ENCODE data around the gene ACY1. TPM values are rescaled to one million over a fixed set of nuclear protein-coding genes. Genes with fewer than 3 reads are reported as not detected.

The ACY1 gene
- total and polyA plus RNA-seq, 4 experiments from 2014 or later, result 7.7 to 14.9 (median 9.9) TPM

DNA sequence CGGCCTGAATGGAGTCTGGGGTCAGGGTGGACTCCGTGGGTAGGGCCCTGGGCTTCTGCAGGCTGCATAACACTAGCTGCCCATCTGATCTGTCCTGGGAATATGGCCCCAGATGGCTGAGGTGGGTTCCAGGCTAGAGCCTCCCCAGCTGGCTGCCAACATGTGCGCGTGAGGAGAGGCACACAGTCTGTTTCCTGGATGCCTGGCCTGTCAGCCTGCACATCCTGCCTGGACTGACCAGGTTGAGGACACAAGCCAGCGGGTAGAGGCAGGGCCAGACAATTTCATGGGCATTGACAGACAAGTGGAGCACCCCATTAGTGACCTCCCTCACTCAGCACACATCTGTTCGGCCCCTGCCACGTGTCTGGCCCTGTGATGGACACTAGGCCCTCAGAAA is 42.1 kb downstream of the ACY1 start:
- Mint-ChIP-seq H3K4me1 (peaks cover 3 to 21% (median 7%) of the 10 kb centered on the region in 4 donors), H3K36me3 (no peaks in the 10 kb centered on the region), H3K27ac (peak overlapping the region in 3 of 7 donors; percentile 13 to 56 (median 35)), H3K4me3 (no peak overlapping the region), H3K27me3 (no peaks in the 10 kb centered on the region), H3K9me3 (no peaks in the 10 kb centered on the region)
- POLR2A ChIA-PET (ENCODE audit: partially characterized antibody), result no interaction called here
- CTCF ChIA-PET (ENCODE audit: partially characterized antibody), result no interaction called here
- no peak overlapping the region for H3K27ac ChIP-seq (ENCODE audit: low read depth, low read length)
- no peaks in the 10 kb centered on the region for H3K36me3 ChIP-seq (ENCODE audit: insufficient read depth, low read length)
- peaks cover 5% of the 10 kb centered on the region for H3K4me1 ChIP-seq (ENCODE audit: insufficient read depth, low read length)
- no peaks in the 10 kb centered on the region for H3K27me3 ChIP-seq (ENCODE audit: insufficient read depth, low read length)
- H3K4me3 ChIP-seq (ENCODE audit: low read length in 2 of 2), result no peak overlapping the region
- no peaks in the 10 kb centered on the region for H3K9me3 ChIP-seq (ENCODE audit: control insufficient read depth in 1 of 2, low read length in 2 of 2)
- intact Hi-C loops (cut with micrococcal nuclease), result no loop called here
- no peak for DNase-seq

DNA sequence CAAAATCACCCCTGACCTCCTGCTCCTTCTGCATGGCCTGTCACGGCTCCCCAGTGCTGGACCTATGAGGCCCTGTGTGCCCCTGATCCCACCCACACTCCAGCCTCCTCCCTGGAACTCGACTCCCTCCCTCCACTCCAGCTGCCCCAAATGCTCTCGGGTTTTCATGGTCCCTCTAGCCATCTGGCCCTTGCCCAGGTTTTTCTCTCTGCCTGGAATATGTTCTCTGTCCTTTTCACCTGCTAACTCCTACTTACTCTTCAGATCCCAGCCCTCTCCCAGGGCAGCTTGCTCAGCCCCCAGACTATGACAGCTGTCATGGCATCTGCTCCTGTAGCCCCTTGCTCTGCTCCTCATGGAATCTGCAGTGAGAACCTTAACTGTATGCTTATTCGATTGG is 42.7 kb downstream of the ACY1 start:
- Histone ChIP-seq H3K27ac (ENCODE audit: low read depth, low read length) (no peak overlapping the region), H3K9me3 (ENCODE audit: control insufficient read depth in 1 of 2, low read length in 2 of 2) (no peaks in the 10 kb centered on the region), H3K36me3 (ENCODE audit: insufficient read depth, low read length) (no peaks in the 10 kb centered on the region), H3K27me3 (ENCODE audit: insufficient read depth, low read length) (no peaks in the 10 kb centered on the region), H3K4me3 (ENCODE audit: low read length in 2 of 2) (no peak overlapping the region), H3K4me1 (ENCODE audit: insufficient read depth, low read length) (peaks cover 5% of the 10 kb centered on the region)
- CTCF ChIA-PET (ENCODE audit: partially characterized antibody), result no interaction called here
- Mint-ChIP-seq H3K36me3 (no peaks in the 10 kb centered on the region), H3K4me1 (peaks cover 3 to 21% (median 7%) of the 10 kb centered on the region in 4 donors), H3K9me3 (no peaks in the 10 kb centered on the region), H3K27me3 (no peaks in the 10 kb centered on the region), H3K27ac (peak overlapping the region in 3 of 7 donors; percentile 53 to 61 (median 57)), H3K4me3 (no peak overlapping the region)
- intact Hi-C loops (cut with micrococcal nuclease), result no loop called here
- no peak for DNase-seq
- POLR2A ChIA-PET (ENCODE audit: partially characterized antibody), result no interaction called here

DNA sequence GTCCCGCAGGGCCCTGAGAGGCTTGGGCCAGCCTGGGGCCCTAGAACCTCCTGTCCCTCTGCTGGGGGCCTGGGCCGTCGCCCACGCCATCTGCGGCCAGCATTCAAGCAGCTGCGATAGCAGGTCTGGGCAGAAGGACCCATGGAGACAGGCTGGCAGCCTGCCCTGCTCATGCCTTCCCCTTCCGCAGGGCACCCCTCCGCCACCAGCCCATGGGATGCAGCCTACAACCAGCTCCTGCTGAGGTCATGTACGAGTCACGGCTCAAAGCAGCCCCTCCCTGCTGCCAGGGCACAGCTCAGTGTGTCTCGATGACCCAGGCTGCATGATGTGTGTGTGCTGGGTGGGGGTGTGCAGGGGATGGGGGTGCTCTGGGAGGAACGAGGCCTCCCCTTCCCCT is 45.2 kb downstream of the ACY1 start:
- intact Hi-C loops (cut with micrococcal nuclease), result no loop called here
- Mint-ChIP-seq H3K9me3 (no peaks in the 10 kb centered on the region), H3K4me1 (peaks cover 3 to 16% (median 6%) of the 10 kb centered on the region in 4 donors), H3K27me3 (no peaks in the 10 kb centered on the region), H3K4me3 (no peak overlapping the region), H3K36me3 (no peaks in the 10 kb centered on the region), H3K27ac (no peak overlapping the region)
- Histone ChIP-seq H3K36me3 (ENCODE audit: insufficient read depth, low read length) (no peaks in the 10 kb centered on the region), H3K4me1 (ENCODE audit: insufficient read depth, low read length) (peaks cover 5% of the 10 kb centered on the region), H3K9me3 (ENCODE audit: control insufficient read depth in 1 of 2, low read length in 2 of 2) (no peaks in the 10 kb centered on the region), H3K4me3 (ENCODE audit: low read length in 2 of 2) (no peak overlapping the region), H3K27ac (ENCODE audit: low read depth, low read length) (no peak overlapping the region), H3K27me3 (ENCODE audit: insufficient read depth, low read length) (no peaks in the 10 kb centered on the region)
- POLR2A ChIA-PET (ENCODE audit: partially characterized antibody), result interaction anchor here (1.5 kb wide), 1 partner anchor 28 kb away, joined by 3 read pairs; the partner anchor contains the start of gene DUSP7
- DNase-seq, result no peak
- CTCF ChIA-PET (ENCODE audit: partially characterized antibody), result interaction anchor here (1.7 kb wide), 1 partner anchor 27 kb away, joined by 6 read pairs; no protein-coding TSS in a partner anchor

DNA sequence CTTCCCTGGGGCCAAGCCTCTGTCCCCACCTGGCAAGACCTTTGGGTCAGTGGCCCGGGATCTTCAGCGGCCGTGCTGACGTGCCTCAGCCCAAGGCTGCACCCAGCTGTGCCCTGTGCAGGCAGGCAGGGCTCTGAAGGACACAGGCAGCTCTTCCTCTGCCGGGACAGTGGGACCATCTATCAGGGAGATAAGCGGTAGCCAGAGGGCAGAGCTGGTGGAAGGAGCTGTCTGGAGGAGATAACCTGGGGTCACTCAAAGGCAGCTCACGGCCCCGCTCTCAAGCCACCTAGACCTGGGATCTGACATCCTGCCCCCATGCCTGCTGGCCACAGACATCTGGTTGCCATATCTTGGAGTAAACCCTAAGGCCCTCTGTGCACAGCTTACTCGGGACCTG is 45.7 kb downstream of the ACY1 start:
- Mint-ChIP-seq H3K27me3 (no peaks in the 10 kb centered on the region), H3K9me3 (no peaks in the 10 kb centered on the region), H3K36me3 (no peaks in the 10 kb centered on the region), H3K4me3 (no peak overlapping the region), H3K4me1 (peaks cover 3 to 16% (median 6%) of the 10 kb centered on the region in 4 donors), H3K27ac (no peak overlapping the region)
- no peaks in the 10 kb centered on the region for H3K36me3 ChIP-seq (ENCODE audit: insufficient read depth, low read length)
- intact Hi-C loops (cut with micrococcal nuclease), result no loop called here
- CTCF ChIA-PET (ENCODE audit: partially characterized antibody), result interaction anchor here (1.7 kb wide), 1 partner anchor 28 kb away, joined by 6 read pairs; no protein-coding TSS in a partner anchor
- peaks cover 2% of the 10 kb centered on the region for H3K4me1 ChIP-seq (ENCODE audit: insufficient read depth, low read length)
- POLR2A ChIA-PET (ENCODE audit: partially characterized antibody), result interaction anchor here (1.5 kb wide), 1 partner anchor 27 kb away, joined by 3 read pairs; the partner anchor contains the start of gene DUSP7
- H3K4me3 ChIP-seq (ENCODE audit: low read length in 2 of 2), result no peak overlapping the region
- no peaks in the 10 kb centered on the region for H3K9me3 ChIP-seq (ENCODE audit: control insufficient read depth in 1 of 2, low read length in 2 of 2)
- no peak for DNase-seq
- no peak overlapping the region for H3K27ac ChIP-seq (ENCODE audit: low read depth, low read length)
- H3K27me3 ChIP-seq (ENCODE audit: insufficient read depth, low read length), result no peaks in the 10 kb centered on the region

DNA sequence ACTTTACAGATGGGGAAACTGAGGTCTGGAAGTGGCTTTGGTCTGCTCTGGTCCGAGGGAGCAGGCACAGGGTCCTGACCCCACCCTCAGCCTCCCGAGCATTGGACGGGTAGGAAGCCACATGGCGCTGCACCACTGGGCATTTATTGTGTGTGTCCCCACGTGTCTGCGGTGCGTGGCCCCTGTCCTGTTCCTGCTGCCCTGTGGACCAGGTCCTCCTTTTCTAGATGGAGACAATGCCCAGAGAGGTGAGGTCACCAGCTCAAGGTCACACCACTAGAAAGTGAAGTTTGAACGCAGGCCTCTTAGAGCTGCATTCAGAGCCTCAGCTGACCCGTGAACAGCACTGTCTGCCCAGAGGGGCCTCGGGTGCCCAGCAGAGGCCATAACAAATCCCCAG is 46.2 kb downstream of the ACY1 start:
- Mint-ChIP-seq H3K36me3 (no peaks in the 10 kb centered on the region), H3K27me3 (no peaks in the 10 kb centered on the region), H3K9me3 (no peaks in the 10 kb centered on the region), H3K4me3 (no peak overlapping the region), H3K4me1 (peaks cover 0 to 16% (median 4%) of the 10 kb centered on the region in 4 donors), H3K27ac (no peak overlapping the region)
- CTCF ChIA-PET (ENCODE audit: partially characterized antibody), result interaction anchor here (1.7 kb wide), 1 partner anchor 28 kb away, joined by 6 read pairs; no protein-coding TSS in a partner anchor
- Histone ChIP-seq H3K36me3 (ENCODE audit: insufficient read depth, low read length) (no peaks in the 10 kb centered on the region), H3K27ac (ENCODE audit: low read depth, low read length) (no peak overlapping the region), H3K4me3 (ENCODE audit: low read length in 2 of 2) (no peak overlapping the region), H3K27me3 (ENCODE audit: insufficient read depth, low read length) (no peaks in the 10 kb centered on the region), H3K9me3 (ENCODE audit: control insufficient read depth in 1 of 2, low read length in 2 of 2) (no peaks in the 10 kb centered on the region), H3K4me1 (ENCODE audit: insufficient read depth, low read length) (no peaks in the 10 kb centered on the region)
- intact Hi-C loops (cut with micrococcal nuclease), result no loop called here
- POLR2A ChIA-PET (ENCODE audit: partially characterized antibody), result no interaction called here
- no peak for DNase-seq

DNA sequence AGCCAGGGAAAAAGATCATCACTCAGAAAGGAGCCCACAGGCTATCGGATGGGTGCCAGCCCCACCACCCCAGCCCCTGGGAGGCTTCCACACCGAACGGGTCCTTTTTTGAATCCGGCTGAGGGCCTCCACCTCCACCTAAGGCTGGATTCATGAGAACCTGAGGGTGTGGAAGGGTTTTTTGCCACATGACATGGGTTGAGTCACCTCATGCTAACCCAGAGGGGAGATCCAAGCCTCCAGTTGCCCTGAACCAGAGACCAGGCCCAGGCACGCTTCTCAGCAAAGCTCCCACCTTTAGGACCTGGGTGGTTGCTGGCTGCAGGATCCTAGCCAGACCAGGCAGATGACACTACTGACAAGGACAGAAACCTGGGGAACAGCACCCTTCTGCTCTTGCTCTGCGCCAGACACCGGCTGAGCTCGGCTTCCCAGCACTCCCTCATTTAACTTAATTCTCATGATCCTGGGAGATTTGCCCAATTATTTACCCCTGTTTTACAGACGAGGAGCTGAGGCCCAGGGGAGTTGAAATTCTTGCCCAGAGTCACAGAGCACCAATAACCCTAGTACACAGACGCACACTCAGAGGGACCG is 47.5 kb downstream of the ACY1 start:
- Mint-ChIP-seq H3K36me3 (no peaks in the 10 kb centered on the region), H3K9me3 (no peaks in the 10 kb centered on the region), H3K4me1 (peaks cover 0 to 5% (median 0%) of the 10 kb centered on the region in 4 donors), H3K27ac (peak overlapping the region in 1 of 7 donors; percentile 59), H3K4me3 (no peak overlapping the region), H3K27me3 (no peaks in the 10 kb centered on the region)
- no peak overlapping the region for H3K27ac ChIP-seq (ENCODE audit: low read depth, low read length)
- ChIA-PET POLR2A (ENCODE audit: partially characterized antibody) (interaction anchor here (1.6 kb wide), 1 partner anchor 9 kb away, joined by 3 read pairs; no protein-coding TSS in a partner anchor), CTCF (ENCODE audit: partially characterized antibody) (interaction anchor here (2.9 kb wide), 1 partner anchor 29 kb away, joined by 13 read pairs; no protein-coding TSS in a partner anchor)
- no peak overlapping the region for H3K4me3 ChIP-seq (ENCODE audit: low read length in 2 of 2)
- intact Hi-C loops (cut with micrococcal nuclease), result no loop called here
- H3K9me3 ChIP-seq (ENCODE audit: control insufficient read depth in 1 of 2, low read length in 2 of 2), result no peaks in the 10 kb centered on the region
- H3K27me3 ChIP-seq (ENCODE audit: insufficient read depth, low read length), result no peaks in the 10 kb centered on the region
- H3K36me3 ChIP-seq (ENCODE audit: insufficient read depth, low read length), result no peaks in the 10 kb centered on the region
- H3K4me1 ChIP-seq (ENCODE audit: insufficient read depth, low read length), result no peaks in the 10 kb centered on the region
- no peak for DNase-seq

DNA sequence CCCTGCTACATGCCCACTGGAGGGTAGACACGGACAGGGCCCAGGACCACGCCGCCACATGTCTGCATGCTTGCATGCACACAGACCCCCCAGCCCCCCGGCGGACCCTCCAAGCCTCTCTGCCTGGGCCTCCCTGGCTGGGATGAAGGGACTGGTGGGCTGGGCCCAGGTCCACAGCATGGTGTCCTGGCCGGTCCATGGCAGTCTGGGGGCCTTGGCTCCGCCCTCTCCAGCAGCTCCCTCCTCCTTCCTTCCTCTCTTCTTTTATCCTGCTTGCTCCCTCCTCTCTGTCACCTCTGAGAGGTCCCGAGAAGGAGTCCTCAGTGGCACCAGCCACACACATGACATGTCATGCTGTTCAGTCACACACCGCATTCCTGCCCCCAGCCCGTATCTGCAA is 48.6 kb downstream of the ACY1 start:
- Histone ChIP-seq H3K27me3 (ENCODE audit: insufficient read depth, low read length) (no peaks in the 10 kb centered on the region), H3K4me1 (ENCODE audit: insufficient read depth, low read length) (no peaks in the 10 kb centered on the region), H3K4me3 (ENCODE audit: low read length in 2 of 2) (no peak overlapping the region), H3K9me3 (ENCODE audit: control insufficient read depth in 1 of 2, low read length in 2 of 2) (no peaks in the 10 kb centered on the region), H3K27ac (ENCODE audit: low read depth, low read length) (no peak overlapping the region), H3K36me3 (ENCODE audit: insufficient read depth, low read length) (no peaks in the 10 kb centered on the region)
- no peaks in the 10 kb centered on the region for H3K9me3 Mint-ChIP-seq
- POLR2A ChIA-PET (ENCODE audit: partially characterized antibody), result no interaction called here
- no peaks in the 10 kb centered on the region for H3K4me1 Mint-ChIP-seq
- no peaks in the 10 kb centered on the region for H3K27me3 Mint-ChIP-seq
- H3K27ac Mint-ChIP-seq, result peak overlapping the region in 1 of 7 donors; percentile 68
- no peak overlapping the region for H3K4me3 Mint-ChIP-seq
- no peak for DNase-seq
- no peaks in the 10 kb centered on the region for H3K36me3 Mint-ChIP-seq
- CTCF ChIA-PET (ENCODE audit: partially characterized antibody), result interaction anchor here (2.9 kb wide), 1 partner anchor 30 kb away, joined by 13 read pairs; no protein-coding TSS in a partner anchor
- intact Hi-C loops (cut with micrococcal nuclease), result no loop called here

Data from CD4-positive, alpha-beta memory T cell (primary cell).